OCI-LY7 (cell line): ENCODE measurements around the gene NTM.

ENCODE experiments used
- CTCF ChIP-seq: fragments of 200-600 bp; sonication (generic); conservative IDR thresholded peaks from 2 replicates; pipeline ENCODE4 v1.5.1; 2014; ENCODE audit warnings: mild to moderate bottlenecking, antibody characterized with exemption, low read length, moderate library complexity, mixed read lengths
- EZH2phosphoT487 ChIP-seq: fragments of 200-600 bp; sonication (generic); IDR thresholded peaks from 2 replicates; pipeline ENCODE4 v1.6.1; 2018; ENCODE audit warnings: low read depth, borderline replicate concordance, mild to moderate bottlenecking, mixed run types, antibody characterized with exemption, low read length, moderate library complexity, mixed read lengths

GRCh38 chr11:131683131-131683530 is 312.7 kb downstream of the NTM start:
- TF ChIP-seq CTCF (no peak), EZH2phosphoT487 (no peak)
